Right lobe of liver (tissue), 6 donors: Measurements from ENCODE around the gene MPZL1. TPM values are rescaled to one million over a fixed set of nuclear protein-coding genes. Genes with fewer than 3 reads are reported as not detected.
"Not testable (repeated sequence)": the region's sequence is repeated elsewhere in the genome, so short reads cannot be mapped to it uniquely, and the experiment has no call there.

Experiments
- ATAC-seq, 4 donors: fragments of 200-7000 bp; cut with Tn5 transposase; one replicate each; pipeline ENCODE4 v1.9.1; 2020; ENCODE audit warnings: mild to moderate bottlenecking in 4 of 4, moderate library complexity in 4 of 4
- DNase-seq, 3 donors: peaks; one replicate each; pipeline ENCODE4 v3.0.0-alpha.2; 2020
- H3K27ac ChIP-seq, 3 donors: fragments of 200-600 bp; one replicate each; pipeline ENCODE4 v1.8.0; 2022
- H3K27me3 ChIP-seq, 2 donors: fragments of 200-600 bp; one replicate each; pipeline ENCODE4 v1.8.0; 2022
- H3K36me3 ChIP-seq, 4 donors: fragments of 200-600 bp; sonication (generic) in 1 of 4; one replicate each; pipeline versions ENCODE4 v1.5.1 to v1.8.0; 2017 to 2022; ENCODE audit warnings: control low read depth in 1 of 4
- H3K4me1 ChIP-seq, 4 donors: fragments of 200-600 bp; sonication (generic) in 1 of 4; one replicate each; pipeline versions ENCODE4 v1.5.1 to v1.8.0; 2017 to 2022; ENCODE audit warnings: control low read depth in 1 of 4
- H3K4me3 ChIP-seq, 3 donors: fragments of 200-600 bp; one replicate each; pipeline ENCODE4 v1.8.0; 2022
- H3K9me3 ChIP-seq, 4 donors: fragments of 200-600 bp; sonication (generic) in 1 of 4; one replicate each; pipeline versions ENCODE4 v1.5.1 to v1.8.0; 2017 to 2022; ENCODE audit warnings: control low read depth in 1 of 4
- CTCF ChIP-seq, 4 donors: fragments of 200-600 bp in 3 of 4; fragments of 450-650 bp in 1 of 4; IDR thresholded peaks; one replicate each; pipeline versions ENCODE4 v1.5.1 to v1.8.0; 2016 to 2022; ENCODE audit warnings: antibody characterized with exemption in 4 of 4, mild to moderate bottlenecking in 2 of 4
- POLR2A ChIP-seq: fragments of 450-650 bp; IDR thresholded peaks from one replicate; pipeline ENCODE4 v1.6.1; 2017; ENCODE audit warnings: antibody characterized with exemption, mild to moderate bottlenecking
- WGBS: methylation state at CpG from one replicate; pipeline ENCODE4 v1.1.6; 2018; ENCODE audit warnings: low coverage, low lambda C conversion rate; ENCODE audit not compliant: insufficient coverage; ENCODE audit errors: missing lambda C conversion rate; 5-methylcytosine and 5-hydroxymethylcytosine counted together
- intact Hi-C, 2 donors: fragments of 100-400 bp; cut with DNase I; formaldehyde crosslinking; loops; one replicate each; pipeline versions ENCODE4 v1.11.2 to v1.14.1; 2022
- total RNA-seq, 6 experiments: library from RNA; depleted of rRNA in 2 of 6; stranded (reverse); fragments of >200 nt in 2 of 6; fragmentation: NEBNext Ultra II Directional in 3 of 6; extraction: Animal tissue kit (Norgen Biotek cat#: 25700) in 3 of 6; gene quantifications; one replicate each; pipeline versions ENCODE4 v1.1.0 to v1.2.4, GENCODE V29; 2016 to 2023
- donor health status: DM: no; HTN: yes; CAD: no.
- donor health status: DM: no; HTN: no; CAD: no.
- donor health status: DM: no; HTN: no; CAD: no.
- donor health status: DM: no; HTN: yes; CAD: no.
- donor health status: DM: no; HTN: yes; CAD: no.

MPZL1 gene
- total RNA-seq, 6 experiments from 2014 or later = 15.7 to 43.3 (median 18.9) TPM

GRCh38 chr1:167824163-167824794, 102.5 kb downstream of the MPZL1 start:
- DNase-seq = no peak
- intact Hi-C loops = no loop called here
- Histone ChIP-seq H3K27ac (no peak overlapping the region), H3K36me3 (no peaks in the 10 kb centered on the region), H3K9me3 (no peaks in the 10 kb centered on the region), H3K4me3 (no peak overlapping the region), H3K4me1 (peaks cover 0 to 8% (median 0%) of the 10 kb centered on the region in 4 donors), H3K27me3 (no peaks in the 10 kb centered on the region)
- no peak for ATAC-seq
- TF ChIP-seq CTCF (IDR thresholded peaks at IDR 0.05) (no peak), POLR2A (no peak)
- WGBS = 55% methylated on average over 2 of the region's 9 CpGs

GRCh38 chr1:167825419-167826079, 103.8 kb downstream of the MPZL1 start:
- H3K27me3 ChIP-seq = no peaks in the 10 kb centered on the region
- no peaks in the 10 kb centered on the region for H3K9me3 ChIP-seq
- intact Hi-C loops = no loop called here
- H3K27ac ChIP-seq = no peak overlapping the region
- no peaks in the 10 kb centered on the region for H3K4me1 ChIP-seq
- no peak overlapping the region for H3K4me3 ChIP-seq
- no peaks in the 10 kb centered on the region for H3K36me3 ChIP-seq
- no peak for DNase-seq
- WGBS = 68% methylated on average over 4 of the region's 4 CpGs
- no peak for ATAC-seq
- TF ChIP-seq CTCF (IDR thresholded peaks at IDR 0.05) = no peak
- TF ChIP-seq POLR2A = no peak

GRCh38 chr1:167826127-167826526, 104.3 kb downstream of the MPZL1 start:
- no peaks in the 10 kb centered on the region for H3K4me1 ChIP-seq
- DNase-seq (no peak), ATAC-seq (no peak)
- intact Hi-C loops = no loop called here
- no peaks in the 10 kb centered on the region for H3K36me3 ChIP-seq
- no peak overlapping the region for H3K4me3 ChIP-seq
- H3K9me3 ChIP-seq = no peaks in the 10 kb centered on the region
- TF ChIP-seq POLR2A (no peak), CTCF (IDR thresholded peaks at IDR 0.05) (no peak)
- WGBS = 74% methylated on average over 2 of the region's 4 CpGs
- H3K27me3 ChIP-seq = no peaks in the 10 kb centered on the region
- no peak overlapping the region for H3K27ac ChIP-seq

GRCh38 chr1:167829868-167830267, 108.1 kb downstream of the MPZL1 start:
- no peaks in the 10 kb centered on the region for H3K9me3 ChIP-seq
- H3K27me3 ChIP-seq = no peaks in the 10 kb centered on the region
- intact Hi-C loops = no loop called here
- no peaks in the 10 kb centered on the region for H3K36me3 ChIP-seq
- no peaks in the 10 kb centered on the region for H3K4me1 ChIP-seq
- 50% methylated on average over 2 of the region's 2 CpGs for WGBS
- DNase-seq (no peak), ATAC-seq (no peak)
- no peak overlapping the region for H3K4me3 ChIP-seq
- no peak for TF ChIP-seq POLR2A
- TF ChIP-seq CTCF (IDR thresholded peaks at IDR 0.05) = no peak
- no peak overlapping the region for H3K27ac ChIP-seq

GRCh38 chr1:167830668-167831067, 108.9 kb downstream of the MPZL1 start:
- WGBS = 66% methylated on average over 4 of the region's 5 CpGs
- not testable (repeated sequence) for DNase-seq

More at GRCh38 chr1:167830668-167831067, 108.9 kb downstream of the MPZL1 start:
- H3K36me3 ChIP-seq, H3K4me1 ChIP-seq, H3K4me3 ChIP-seq, intact Hi-C loops, ATAC-seq, H3K27ac ChIP-seq, H3K9me3 ChIP-seq, H3K27me3 ChIP-seq: not testable (repeated sequence)
